HepG2 (cell line): ENCODE results near the gene RTL3. TPM values are rescaled to one million over a fixed set of nuclear protein-coding genes. Genes with fewer than 3 reads are reported as not detected.

ENCODE experiments used
- ATAC-seq: fragments of 200-7000 bp; cut with Tn5 transposase; 3 replicates; pipeline ENCODE4 v1.9.1; 2020; ENCODE audit warnings: mild to moderate bottlenecking, moderate library complexity
- BruUV-seq: library from RNA; stranded (reverse); fragments of 400-500 nt; replicated peaks from 2 replicates; lab custom pipeline; 2021; lab: Mats Ljungman, UMichigan
- CTCF ChIA-PET: fragments of 300-600 bp; formaldehyde crosslinking; extraction: SDS; loops from one replicate; lab custom pipeline; 2021; ENCODE audit warnings: low total read pairs, inconsistent platforms, low intra/inter-chr PET ratio; lab: Yijun Ruan, JAX
- POLR2A ChIA-PET: fragments of 350-600 bp; sonication (Branson Sonifier 250); formaldehyde crosslinking; loops from one replicate; lab custom pipeline; 2020; ENCODE audit warnings: antibody characterized with exemption, inconsistent platforms; lab: Yijun Ruan, JAX
- DNase-seq: peaks from one replicate; pipeline ENCODE4 v3.0.0-alpha.2; 2015; ENCODE audit warnings: low spot score
- FAIRE-seq: peaks from 3 replicates; lab custom pipeline; 2011; peaks lifted over from hg19 to GRCh38; lab: Jason Lieb, UNC
- H2AFZ ChIP-seq: one replicate; pipeline ENCODE4 v1.6.1; 2011; ENCODE audit warnings: low read length, inconsistent platforms
- H3K27ac ChIP-seq: fragments of 300-600 bp; 3 replicates; pipeline ENCODE4 v1.8.0; 2011; ENCODE audit warnings: mixed run types, mild to moderate bottlenecking, mixed read lengths, low read length, inconsistent platforms; ENCODE audit not compliant: insufficient read depth; ENCODE audit errors: extremely low read length
- H3K27me3 ChIP-seq, 2 experiments: fragments of 200-600 bp in 1 of 2; 2 replicates in 1 of 2; 3 replicates in 1 of 2; pipeline versions ENCODE4 v1.6.0 to v1.8.0; 2011; ENCODE audit warnings: low read length in 2 of 2, mild to moderate bottlenecking in 2 of 2, moderate library complexity in 2 of 2, inconsistent platforms in 1 of 2; ENCODE audit not compliant: insufficient read depth in 2 of 2, control insufficient read depth in 1 of 2
- H3K36me3 ChIP-seq, 2 experiments: fragments of 200-600 bp in 1 of 2; replicated peaks in 1 of 2; 2 replicates in 1 of 2; 3 replicates in 1 of 2; pipeline versions ENCODE4 v1.5.1 to v1.8.0; 2011; ENCODE audit warnings: low read length in 2 of 2, inconsistent platforms in 1 of 2; ENCODE audit not compliant: insufficient read depth in 2 of 2, control insufficient read depth in 1 of 2
- H3K4me1 ChIP-seq: 2 replicates; pipeline ENCODE4 v1.5.1; 2012; ENCODE audit warnings: low read length, inconsistent platforms; ENCODE audit not compliant: insufficient read depth
- H3K4me2 ChIP-seq: 2 replicates; pipeline ENCODE4 v1.6.0; 2011; ENCODE audit warnings: low read depth, low read length, inconsistent platforms
- H3K4me3 ChIP-seq, 3 experiments: fragments of 200-600 bp in 1 of 3; sonication (generic), shearing (Covaris generic) in 1 of 3; replicated peaks in 1 of 3; 2 replicates each; pipeline ENCODE4 v1.5.1; 2011 to 2016; ENCODE audit warnings: low read length in 3 of 3, inconsistent platforms in 2 of 3, low read depth in 2 of 3, mild to moderate bottlenecking in 2 of 3, control low read depth in 1 of 3, mixed read lengths in 1 of 3; ENCODE audit not compliant: insufficient read depth in 1 of 3
- H3K79me2 ChIP-seq: one replicate; pipeline ENCODE4 v1.6.1; 2011; ENCODE audit warnings: low read length, inconsistent platforms; ENCODE audit not compliant: insufficient read depth
- H3K9ac ChIP-seq: 2 replicates; pipeline ENCODE4 v1.6.0; 2011; ENCODE audit warnings: mild to moderate bottlenecking, low read depth, low read length, inconsistent platforms; ENCODE audit not compliant: insufficient read depth
- H3K9me3 ChIP-seq: 2 replicates; pipeline ENCODE4 v1.5.1; 2012; ENCODE audit warnings: mild to moderate bottlenecking, low read length
- H4K20me1 ChIP-seq: 2 replicates; pipeline ENCODE4 v1.6.0; 2011; ENCODE audit warnings: inconsistent platforms, mild to moderate bottlenecking, low read length, moderate library complexity; ENCODE audit not compliant: insufficient read depth
- CENPX ChIP-seq: sonication (generic); formaldehyde crosslinking; IDR thresholded peaks from 2 replicates; pipeline ENCODE4 v1.9.0; 2021; ENCODE audit warnings: mild to moderate bottlenecking, missing genetic modification reagents, moderate library complexity
- EED ChIP-seq: sonication (generic); formaldehyde crosslinking; IDR thresholded peaks from 2 replicates; pipeline ENCODE4 v1.5.0; 2020; ENCODE audit warnings: mild to moderate bottlenecking, missing genetic modification reagents
- GATA4 ChIP-seq: sonication (generic); IDR thresholded peaks from 2 replicates; pipeline ENCODE4 v1.6.1; 2016; ENCODE audit warnings: antibody characterized with exemption, low read depth, borderline replicate concordance
- HMG20B ChIP-seq: conservative IDR thresholded peaks from 2 replicates; pipeline ENCODE4 v1.6.1; 2016; ENCODE audit warnings: missing genetic modification reagents, missing compliant biosample characterization
- HNRNPK ChIP-seq: fragments of 200-400 bp; formaldehyde crosslinking; IDR thresholded peaks from 2 replicates; pipeline ENCODE4 v1.6.1; 2018; ENCODE audit warnings: low read length, low read depth, moderate library complexity, mild to moderate bottlenecking; ENCODE audit not compliant: poor library complexity, severe bottlenecking
- KLF12 ChIP-seq: sonication (generic); formaldehyde crosslinking; IDR thresholded peaks from 2 replicates; pipeline ENCODE4 v1.4.0; 2020; ENCODE audit warnings: missing genetic modification reagents, borderline replicate concordance
- MAFF ChIP-seq: IDR thresholded peaks from 2 replicates; pipeline ENCODE4 v1.6.1; 2011; ENCODE audit warnings: low read depth, low read length, improper control_type of control experiment
- MAFK ChIP-seq, 2 experiments: IDR thresholded peaks in 1 of 2; conservative IDR thresholded peaks in 1 of 2; 2 replicates each; pipeline ENCODE4 v1.6.1; 2011; ENCODE audit warnings: improper control_type of control experiment in 2 of 2, low read length in 2 of 2
- NFE2 ChIP-seq: sonication (generic); formaldehyde crosslinking; IDR thresholded peaks from 2 replicates; pipeline ENCODE4 v1.4.0; 2020; ENCODE audit warnings: missing genetic modification reagents
- NFIC ChIP-seq: IDR thresholded peaks from 2 replicates; pipeline ENCODE4 v1.6.1; 2012; ENCODE audit warnings: mild to moderate bottlenecking, low read length, inconsistent platforms
- NR1H2 ChIP-seq: sonication (generic); formaldehyde crosslinking; IDR thresholded peaks from 2 replicates; pipeline ENCODE4 v1.8.1; 2022; ENCODE audit warnings: low read depth, missing genetic modification reagents, borderline replicate concordance
- PCBP2 ChIP-seq: fragments of 200-400 bp; formaldehyde crosslinking; optimal IDR thresholded peaks from 2 replicates; pipeline ENCODE3; 2018; ENCODE audit warnings: low read length, low read depth; ENCODE audit not compliant: poor library complexity, severe bottlenecking
- REXO4 ChIP-seq: sonication (generic); formaldehyde crosslinking; IDR thresholded peaks from 2 replicates; pipeline ENCODE4 v1.8.0; 2022; ENCODE audit warnings: missing genetic modification reagents, mild to moderate bottlenecking, borderline replicate concordance
- SALL1 ChIP-seq: sonication (generic); formaldehyde crosslinking; IDR thresholded peaks from 2 replicates; pipeline ENCODE4 v1.8.0; 2022; ENCODE audit warnings: mild to moderate bottlenecking, missing genetic modification reagents
- TCF7L2 ChIP-seq: IDR thresholded peaks from 2 replicates; pipeline ENCODE4 v1.6.1; 2011; ENCODE audit warnings: mild to moderate bottlenecking, low read depth, low read length, moderate library complexity
- WGBS: methylation state at CpG from one replicate; pipeline ENCODE4 v1.1.6; 2017; ENCODE audit warnings: low lambda C conversion rate; 5-methylcytosine and 5-hydroxymethylcytosine counted together
- in situ Hi-C: cut with HindIII; loops from 2 replicates; pipeline ENCODE4 v1.10.0; 2017; ENCODE audit warnings: low pct_unique_long_range_greater_than_20kb; ENCODE audit not compliant: extremely low pct_ligation_motif_present
- intact Hi-C: fragments of 100-400 bp; cut with micrococcal nuclease; formaldehyde crosslinking; loops from one replicate; pipeline ENCODE4 v1.10.0; 2022; ENCODE audit not compliant: unreplicated experiment
- polyA plus RNA-seq, 8 experiments: library from polyadenylated mRNA; depleted of rRNA in 3 of 8; stranded (reverse) in 7 of 8; unstranded in 1 of 8; fragments of >200 nt; fragmentation: Illumina TruSeq in 4 of 8; extraction: Trizol in 4 of 8; gene quantifications; 2 replicates each; pipeline versions ENCODE4 v1.2.1 to v1.2.3, GENCODE V29; 2011 to 2016; ENCODE audit warnings: low read depth in 4 of 8, missing spikeins in 1 of 8, mixed read lengths in 1 of 8; ENCODE audit not compliant: insufficient read depth in 1 of 8
- total RNA-seq, 5 experiments: library from RNA; depleted of rRNA; stranded (reverse); fragments of >200 nt; fragmentation: Illumina TruSeq; extraction: Trizol; gene quantifications; 2 replicates each; pipeline ENCODE4 v1.2.3, GENCODE V29; 2016; ENCODE audit warnings: low read depth in 1 of 5
- TF ChIP-seq, protein P1 (sequence below): sonication (generic); formaldehyde crosslinking; IDR thresholded peaks from 2 replicates; pipeline ENCODE4 v1.4.0; 2020; ENCODE audit warnings: missing genetic modification reagents

The RTL3 gene
- total and polyA plus RNA-seq, 2 of the 13 experiments (the other 11 are each of a cell fraction or from before 2014, with no cell fraction given): not detected

DNA sequence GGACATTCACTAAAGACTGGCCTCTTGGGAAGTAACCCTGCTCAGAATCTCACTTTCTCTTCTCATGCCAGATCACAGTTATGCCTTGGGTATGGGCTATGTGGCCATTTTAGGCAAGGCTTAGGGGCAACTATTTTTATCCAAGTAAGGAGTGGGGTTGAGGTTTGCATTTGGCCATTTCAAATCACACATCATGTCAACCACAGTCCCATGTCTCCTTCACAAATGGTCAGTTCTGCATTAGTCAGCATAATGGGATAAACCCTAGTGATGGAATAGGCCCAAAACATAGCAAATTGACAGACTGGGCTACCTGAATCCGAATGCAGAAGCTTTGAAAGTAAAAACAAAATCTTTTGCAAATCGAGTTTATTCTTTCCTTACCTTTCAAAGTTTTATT, 827 bp upstream of the RTL3 start:
- ChIA-PET CTCF (no interaction called here), POLR2A (no interaction called here)
- no peak for FAIRE-seq
- Histone ChIP-seq H3K27me3 (no peaks in the 10 kb centered on the region), H3K9ac (no peak overlapping the region), H3K9me3 (no peaks in the 10 kb centered on the region), H3K79me2 (no peaks in the 10 kb centered on the region), H2AFZ (no peak overlapping the region), H3K36me3 (no peaks in the 10 kb centered on the region), H4K20me1 (no peaks in the 10 kb centered on the region), H3K4me1 (peaks cover under 1% of the 10 kb centered on the region; the same call in 1 of the 2 replicates), H3K27ac (no peak overlapping the region), H3K4me2 (no peak overlapping the region), H3K4me3 (no peak overlapping the region)
- in situ Hi-C loops (no loop called here), intact Hi-C loops (no loop called here)
- DNase-seq: no peak
- ATAC-seq: no peak
- TF ChIP-seq MAFK (conservative IDR thresholded peaks at IDR 0.05 in 1 of 2, IDR thresholded peaks at IDR 0.05 in 1 of 2; ENCODE audit: low read length in 2 of 2): peak; percentile 15 to 73; a peak in 3 of 4 replicates
- TF ChIP-seq, protein P1, sequence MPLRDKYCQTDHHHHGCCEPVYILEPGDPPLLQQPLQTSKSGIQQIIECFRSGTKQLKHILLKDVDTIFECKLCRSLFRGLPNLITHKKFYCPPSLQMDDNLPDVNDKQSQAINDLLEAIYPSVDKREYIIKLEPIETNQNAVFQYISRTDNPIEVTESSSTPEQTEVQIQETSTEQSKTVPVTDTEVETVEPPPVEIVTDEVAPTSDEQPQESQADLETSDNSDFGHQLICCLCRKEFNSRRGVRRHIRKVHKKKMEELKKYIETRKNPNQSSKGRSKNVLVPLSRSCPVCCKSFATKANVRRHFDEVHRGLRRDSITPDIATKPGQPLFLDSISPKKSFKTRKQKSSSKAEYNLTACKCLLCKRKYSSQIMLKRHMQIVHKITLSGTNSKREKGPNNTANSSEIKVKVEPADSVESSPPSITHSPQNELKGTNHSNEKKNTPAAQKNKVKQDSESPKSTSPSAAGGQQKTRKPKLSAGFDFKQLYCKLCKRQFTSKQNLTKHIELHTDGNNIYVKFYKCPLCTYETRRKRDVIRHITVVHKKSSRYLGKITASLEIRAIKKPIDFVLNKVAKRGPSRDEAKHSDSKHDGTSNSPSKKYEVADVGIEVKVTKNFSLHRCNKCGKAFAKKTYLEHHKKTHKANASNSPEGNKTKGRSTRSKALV: no peak
- peak; percentile 53 for TF ChIP-seq MAFF
- no peak for TF ChIP-seq SALL1 (CRISPR knock-in tag)
- no peak for TF ChIP-seq NFE2 (CRISPR knock-in tag)
- no TSS peak for BruUV-seq
- 0% methylated on average over 2 of the region's 2 CpGs for WGBS

DNA sequence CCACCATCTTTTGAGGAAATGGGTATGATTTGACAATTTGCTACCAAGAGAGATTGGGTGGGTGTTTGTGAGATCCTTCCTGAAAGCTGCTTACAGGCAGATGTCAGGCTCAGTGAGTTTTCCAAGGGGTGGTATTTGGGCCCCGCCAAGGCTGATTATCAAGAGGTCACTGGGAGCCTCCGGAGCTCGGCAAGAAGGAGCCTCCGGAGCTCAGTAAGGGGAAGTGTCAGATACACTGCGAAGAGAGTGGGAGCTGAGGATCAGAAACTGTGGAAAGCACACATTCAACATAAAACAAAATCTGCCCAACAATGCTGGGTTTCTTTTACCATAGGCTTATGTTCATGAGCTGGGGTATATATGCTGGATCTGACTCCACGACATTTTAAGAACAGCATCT, 714 bp downstream of the RTL3 start:
- no peak overlapping the region for H3K27ac ChIP-seq
- H3K4me1 ChIP-seq: peaks cover 16% of the 10 kb centered on the region
- no peak for DNase-seq
- BruUV-seq: no TSS peak
- ATAC-seq: no peak
- H2AFZ ChIP-seq: no peak overlapping the region
- no peaks in the 10 kb centered on the region for H3K9me3 ChIP-seq
- no peaks in the 10 kb centered on the region for H3K27me3 ChIP-seq
- intact Hi-C loops: no loop called here
- WGBS: 67% methylated on average over 1 of the region's 6 CpGs
- no peaks in the 10 kb centered on the region for H3K79me2 ChIP-seq
- H3K4me2 ChIP-seq: no peak overlapping the region
- ChIA-PET POLR2A (no interaction called here), CTCF (no interaction called here)
- in situ Hi-C loops: no loop called here
- no peak overlapping the region for H3K4me3 ChIP-seq
- H3K9ac ChIP-seq: no peak overlapping the region
- H3K36me3 ChIP-seq: no peaks in the 10 kb centered on the region
- no peak for FAIRE-seq
- H4K20me1 ChIP-seq: no peaks in the 10 kb centered on the region
- TF ChIP-seq EED (CRISPR knock-in tag) (no peak), REXO4 (CRISPR knock-in tag) (no peak), HMG20B (CRISPR knock-in tag) (no peak), CENPX (no peak), KLF12 (CRISPR knock-in tag) (no peak), NFIC (no peak), HNRNPK (no peak), PCBP2 (no peak), GATA4 (no peak), TCF7L2 (no peak), NR1H2 (no peak)
